Fibroblast of lung (primary cell): ENCODE measurements around the gene SMIM27.
A peak's percentile ranks its signal among the peaks of the same experiment; 100 is the strongest.

ENCODE experiments used
- EZH2 ChIP-seq: IDR thresholded peaks from 2 replicates; pipeline ENCODE4 v1.5.1; 2012; ENCODE audit warnings: low read length, control low read depth, mild to moderate bottlenecking; ENCODE audit errors: missing control alignments
- TF ChIP-seq, protein P1 (sequence below), 2 donors: IDR thresholded peaks in 1 of 2; conservative IDR thresholded peaks in 1 of 2; 1 replicate in 1 of 2; 2 replicates in 1 of 2; pipeline ENCODE4 v1.5.1; 2011 to 2012; ENCODE audit warnings: low read length in 2 of 2, control low read depth in 1 of 2, inconsistent platforms in 1 of 2, low read depth in 1 of 2, mild to moderate bottlenecking in 1 of 2

GRCh38 chr9:32581512-32582143 lies 29.5 kb downstream of the SMIM27 start:
- TF ChIP-seq, protein P1, sequence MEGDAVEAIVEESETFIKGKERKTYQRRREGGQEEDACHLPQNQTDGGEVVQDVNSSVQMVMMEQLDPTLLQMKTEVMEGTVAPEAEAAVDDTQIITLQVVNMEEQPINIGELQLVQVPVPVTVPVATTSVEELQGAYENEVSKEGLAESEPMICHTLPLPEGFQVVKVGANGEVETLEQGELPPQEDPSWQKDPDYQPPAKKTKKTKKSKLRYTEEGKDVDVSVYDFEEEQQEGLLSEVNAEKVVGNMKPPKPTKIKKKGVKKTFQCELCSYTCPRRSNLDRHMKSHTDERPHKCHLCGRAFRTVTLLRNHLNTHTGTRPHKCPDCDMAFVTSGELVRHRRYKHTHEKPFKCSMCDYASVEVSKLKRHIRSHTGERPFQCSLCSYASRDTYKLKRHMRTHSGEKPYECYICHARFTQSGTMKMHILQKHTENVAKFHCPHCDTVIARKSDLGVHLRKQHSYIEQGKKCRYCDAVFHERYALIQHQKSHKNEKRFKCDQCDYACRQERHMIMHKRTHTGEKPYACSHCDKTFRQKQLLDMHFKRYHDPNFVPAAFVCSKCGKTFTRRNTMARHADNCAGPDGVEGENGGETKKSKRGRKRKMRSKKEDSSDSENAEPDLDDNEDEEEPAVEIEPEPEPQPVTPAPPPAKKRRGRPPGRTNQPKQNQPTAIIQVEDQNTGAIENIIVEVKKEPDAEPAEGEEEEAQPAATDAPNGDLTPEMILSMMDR (conservative IDR thresholded peaks at IDR 0.05 in 1 of 2, IDR thresholded peaks at IDR 0.05 in 1 of 2; ENCODE audit: low read depth in 1 of 2, low read length in 2 of 2) = peak; percentile 52 to 73
- TF ChIP-seq EZH2 = no peak
